Coronary artery (tissue), 2 donors: ENCODE measurements around the gene PLEKHG5.

Experiments
- DNase-seq: peaks from one replicate; pipeline ENCODE4 v3.0.0-alpha.2; 2017; ENCODE audit warnings: low spot score
- H3K27ac ChIP-seq, 2 donors: fragments of 200-600 bp; sonication (generic); one replicate each; pipeline ENCODE4 v1.5.1; 2016 to 2019
- H3K4me3 ChIP-seq: fragments of 200-600 bp; sonication (generic); 2 replicates; pipeline ENCODE4 v1.5.1; 2016; ENCODE audit warnings: mild to moderate bottlenecking, moderate library complexity
- CTCF ChIP-seq: fragments of 200-600 bp; sonication (generic); IDR thresholded peaks from one replicate; pipeline ENCODE4 v1.5.1; 2019; ENCODE audit warnings: antibody characterized with exemption

Gene PLEKHG5

GRCh38 chr1:6471086-6471969, 20.1 kb downstream of the PLEKHG5 start:
- no peak overlapping the region for H3K27ac ChIP-seq
- no peak overlapping the region for H3K4me3 ChIP-seq
- DNase-seq: no peak
- no peak for TF ChIP-seq CTCF

- Histone ChIP-seq H3K27ac (no peak overlapping the region), H3K4me3 (no peak overlapping the region)
- DNase-seq: no peak
- TF ChIP-seq CTCF: no peak
Measured at GRCh38 chr1:6470132-6471085, 21.1 kb downstream of the PLEKHG5 start.

GRCh38 chr1:6468729-6469461, 22.6 kb downstream of the PLEKHG5 start:
- no peak overlapping the region for H3K27ac ChIP-seq
- no peak for TF ChIP-seq CTCF

GRCh38 chr1:6467744-6468688, 23.5 kb downstream of the PLEKHG5 start:
- no peak for DNase-seq
- no peak for TF ChIP-seq CTCF
- Histone ChIP-seq H3K27ac (no peak overlapping the region), H3K4me3 (no peak overlapping the region)

More at GRCh38 chr1:6468729-6469461, 22.6 kb downstream of the PLEKHG5 start:
- no peak overlapping the region for H3K4me3 ChIP-seq
- DNase-seq: no peak

GRCh38 chr1:6467224-6467623, 24.2 kb downstream of the PLEKHG5 start:
- H3K27ac ChIP-seq: no peak overlapping the region
- DNase-seq: no peak
- no peak overlapping the region for H3K4me3 ChIP-seq
- TF ChIP-seq CTCF: no peak

GRCh38 chr1:6466751-6467150, 24.7 kb downstream of the PLEKHG5 start:
- no peak overlapping the region for H3K27ac ChIP-seq
- no peak overlapping the region for H3K4me3 ChIP-seq
- no peak for DNase-seq
- TF ChIP-seq CTCF: no peak
